Skeletal muscle cell (primary cell): ENCODE data around the gene SPATA24.
"Not testable (repeated sequence)": the region's sequence is repeated elsewhere in the genome, so short reads cannot be mapped to it uniquely, and the experiment has no call there.

Source experiments
- DNase-seq: peaks from one replicate; pipeline ENCODE4 v3.0.0-alpha.2; 2010; ENCODE audit warnings: low read depth
- H3K4me3 ChIP-seq: 2 replicates; pipeline ENCODE4 v1.5.1; 2011; ENCODE audit warnings: low read depth, mild to moderate bottlenecking, control low read depth, low read length, moderate library complexity

Gene SPATA24

GRCh38 chr5:139419226-139420192 lies 15.6 kb upstream of the SPATA24 start:
- no peak for DNase-seq
- no peak overlapping the region for H3K4me3 ChIP-seq

- no peak for DNase-seq
- H3K4me3 ChIP-seq = no peak overlapping the region
Observed at GRCh38 chr5:139418793-139419192, 14.9 kb upstream of the SPATA24 start.

- H3K4me3 ChIP-seq = no peak overlapping the region
- DNase-seq = no peak
Observed at GRCh38 chr5:139417214-139417613, 13.3 kb upstream of the SPATA24 start.

GRCh38 chr5:139416651-139417050 lies 12.8 kb upstream of the SPATA24 start:
- H3K4me3 ChIP-seq = no peak overlapping the region
- no peak for DNase-seq

GRCh38 chr5:139415869-139416268 lies 12.0 kb upstream of the SPATA24 start:
- no peak for DNase-seq
- H3K4me3 ChIP-seq = no peak overlapping the region

- DNase-seq = no peak
- H3K4me3 ChIP-seq = no peak overlapping the region
Observed at GRCh38 chr5:139415221-139415861, 11.5 kb upstream of the SPATA24 start.

GRCh38 chr5:139414581-139415130 lies 10.8 kb upstream of the SPATA24 start:
- no peak overlapping the region for H3K4me3 ChIP-seq
- DNase-seq = peak; percentile 45

GRCh38 chr5:139413963-139414362 lies 10.1 kb upstream of the SPATA24 start:
- H3K4me3 ChIP-seq = no peak overlapping the region
- no peak for DNase-seq

- no peak for DNase-seq
- H3K4me3 ChIP-seq = no peak overlapping the region
Observed at GRCh38 chr5:139413153-139413552, 9.3 kb upstream of the SPATA24 start.

GRCh38 chr5:139410993-139411828 lies 7.3 kb upstream of the SPATA24 start:
- no peak for DNase-seq
- H3K4me3 ChIP-seq = no peak overlapping the region

GRCh38 chr5:139410121-139410992 lies 6.5 kb upstream of the SPATA24 start:
- DNase-seq = no peak
- H3K4me3 ChIP-seq = no peak overlapping the region

- DNase-seq = not testable (repeated sequence)
Observed at GRCh38 chr5:139409116-139409515, 5.2 kb upstream of the SPATA24 start.

GRCh38 chr5:139408191-139408590 lies 4.3 kb upstream of the SPATA24 start:
- H3K4me3 ChIP-seq = no peak overlapping the region
- DNase-seq = no peak

More at GRCh38 chr5:139409116-139409515, 5.2 kb upstream of the SPATA24 start:
- not testable (repeated sequence) for H3K4me3 ChIP-seq

GRCh38 chr5:139407517-139407916 lies 3.6 kb upstream of the SPATA24 start:
- DNase-seq = no peak
- H3K4me3 ChIP-seq = no peak overlapping the region

- no peak for DNase-seq
- no peak overlapping the region for H3K4me3 ChIP-seq
Observed at GRCh38 chr5:139406963-139407362, 3.1 kb upstream of the SPATA24 start.

GRCh38 chr5:139404484-139404840 lies 573 bp upstream of the SPATA24 start:
- H3K4me3 ChIP-seq = peak overlapping the region; percentile 53
- DNase-seq = no peak

GRCh38 chr5:139403418-139403786 lies 487 bp downstream of the SPATA24 start:
- no peak for DNase-seq
- H3K4me3 ChIP-seq = peak overlapping the region; percentile 53

GRCh38 chr5:139402561-139403158 lies 1.2 kb downstream of the SPATA24 start:
- DNase-seq = no peak
- H3K4me3 ChIP-seq = no peak overlapping the region
